ENCODE data around the gene CACNG3. TPM values are rescaled to one million over a fixed set of nuclear protein-coding genes. Genes with fewer than 3 reads are reported as not detected.

Gene CACNG3
- not detected in 2 replicates for total RNA-seq

DNA sequence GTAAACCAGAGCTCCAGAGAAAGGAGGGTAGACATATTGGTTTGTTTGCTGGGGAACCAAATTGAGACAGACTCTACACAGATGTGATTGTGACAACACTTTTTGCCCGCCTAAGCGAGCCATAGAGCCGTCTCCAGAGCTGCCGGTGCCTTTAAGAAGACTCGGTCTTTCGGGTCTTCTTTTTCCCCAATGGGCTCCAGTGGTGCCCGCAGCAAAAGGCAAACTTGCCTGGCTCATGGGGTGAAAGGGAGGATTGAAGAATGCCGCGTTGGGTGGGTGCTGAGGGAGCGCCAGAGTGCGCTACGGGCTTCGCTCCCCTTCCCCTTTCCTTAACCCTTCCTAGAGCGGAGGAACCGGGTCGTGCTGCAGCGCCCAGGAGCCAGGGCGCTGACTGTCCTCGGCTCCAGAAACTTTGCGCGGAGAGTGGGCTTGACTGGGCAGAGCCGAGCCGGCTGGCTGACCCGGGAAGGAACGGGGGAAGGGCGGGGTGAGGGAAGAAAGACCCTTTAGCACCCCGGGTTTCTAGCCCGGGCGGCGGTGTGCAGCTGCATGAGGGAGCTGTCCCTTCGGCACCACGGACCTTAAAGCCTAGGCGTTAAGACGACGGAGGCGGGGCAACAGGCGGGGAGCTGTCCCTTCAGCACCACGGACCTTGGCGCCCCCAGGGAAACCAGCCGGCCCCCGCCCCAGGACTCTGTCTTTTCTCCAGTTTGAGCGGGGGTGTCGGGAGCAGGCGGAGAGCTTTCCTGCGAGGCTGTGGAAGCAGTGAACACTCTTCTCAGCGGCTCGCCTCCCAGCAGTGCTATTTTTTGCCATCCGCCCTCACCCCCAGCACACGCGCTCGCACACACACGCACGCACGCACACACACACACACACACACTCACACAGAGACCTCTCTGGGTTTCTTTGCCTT, at the start of gene CACNG3:
Gene CACNG3 (plus strand): TSS at position 880 of the 916 bp plus-strand sequence. CDS start 420 bp downstream, outside the sequence.

Measured in tracheal epithelial cell (primary cell).